GM21576 (cell line): ENCODE measurements around the gene DEUP1.
"Not testable (repeated sequence)": the region's sequence is repeated elsewhere in the genome, so short reads cannot be mapped to it uniquely, and the experiment has no call there.

Source experiments
- ATAC-seq: cut with Tn5 transposase; IDR thresholded peaks from one replicate; pipeline ENCODE4 v1.9.1; 2021; ENCODE audit warnings: mild to moderate bottlenecking, moderate library complexity; ENCODE audit not compliant: unreplicated experiment

The DEUP1 gene, protein sequence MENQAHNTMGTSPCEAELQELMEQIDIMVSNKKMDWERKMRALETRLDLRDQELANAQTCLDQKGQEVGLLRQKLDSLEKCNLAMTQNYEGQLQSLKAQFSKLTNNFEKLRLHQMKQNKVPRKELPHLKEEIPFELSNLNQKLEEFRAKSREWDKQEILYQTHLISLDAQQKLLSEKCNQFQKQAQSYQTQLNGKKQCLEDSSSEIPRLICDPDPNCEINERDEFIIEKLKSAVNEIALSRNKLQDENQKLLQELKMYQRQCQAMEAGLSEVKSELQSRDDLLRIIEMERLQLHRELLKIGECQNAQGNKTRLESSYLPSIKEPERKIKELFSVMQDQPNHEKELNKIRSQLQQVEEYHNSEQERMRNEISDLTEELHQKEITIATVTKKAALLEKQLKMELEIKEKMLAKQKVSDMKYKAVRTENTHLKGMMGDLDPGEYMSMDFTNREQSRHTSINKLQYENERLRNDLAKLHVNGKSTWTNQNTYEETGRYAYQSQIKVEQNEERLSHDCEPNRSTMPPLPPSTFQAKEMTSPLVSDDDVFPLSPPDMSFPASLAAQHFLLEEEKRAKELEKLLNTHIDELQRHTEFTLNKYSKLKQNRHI

DNA sequence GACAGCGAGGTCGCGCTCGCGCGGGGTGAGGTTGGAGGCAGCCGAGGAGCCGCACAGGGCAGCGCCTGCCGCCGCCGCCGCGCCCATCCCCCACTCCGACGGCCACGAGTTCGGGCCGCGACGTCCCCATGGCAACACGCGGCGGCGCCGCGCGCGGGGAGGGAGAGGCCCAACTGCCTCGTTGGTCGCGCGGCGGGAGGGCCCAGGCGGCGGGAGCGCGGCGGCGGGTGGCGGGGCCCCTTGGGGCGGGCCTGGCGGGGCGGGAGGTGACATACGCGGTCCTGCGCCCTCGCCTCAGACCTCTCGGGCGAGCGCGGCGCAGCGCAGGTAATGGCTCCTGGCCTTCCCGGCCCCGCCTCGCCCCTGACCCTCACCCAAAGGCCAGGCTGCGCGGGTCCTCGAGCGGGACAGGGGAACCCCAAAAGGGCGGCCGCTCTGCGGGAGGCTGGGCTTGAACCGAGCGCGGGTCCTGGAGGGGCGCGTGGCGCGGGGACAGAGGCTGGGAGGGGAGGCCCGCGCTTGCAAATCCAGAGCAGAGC, at the start of gene DEUP1:
TSS of gene DEUP1 (plus strand) at position 297 of the 539 bp plus-strand sequence. CDS start 1,518 bp downstream, outside the sequence.
- ATAC-seq: no peak

DNA sequence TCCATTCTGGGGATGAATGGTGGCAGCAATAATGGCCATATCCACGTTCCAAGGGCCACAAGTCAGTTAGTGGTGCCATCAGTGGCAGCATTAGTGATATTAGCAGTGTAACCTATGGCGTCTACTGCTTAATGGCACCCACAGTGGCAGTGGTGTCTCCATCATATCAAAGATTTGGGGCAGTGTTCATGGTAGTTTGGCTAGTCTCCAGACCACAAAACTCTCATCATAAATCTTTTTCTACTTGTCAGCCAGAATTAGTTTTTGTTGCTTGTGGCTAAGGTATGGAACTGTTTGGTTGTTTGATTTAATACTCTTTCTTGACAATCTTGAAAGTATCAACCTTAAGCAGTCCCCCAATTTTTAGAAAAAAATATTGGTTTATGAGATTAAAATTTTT, 45.1 kb upstream of the DEUP1 start:
- ATAC-seq: no peak

DNA sequence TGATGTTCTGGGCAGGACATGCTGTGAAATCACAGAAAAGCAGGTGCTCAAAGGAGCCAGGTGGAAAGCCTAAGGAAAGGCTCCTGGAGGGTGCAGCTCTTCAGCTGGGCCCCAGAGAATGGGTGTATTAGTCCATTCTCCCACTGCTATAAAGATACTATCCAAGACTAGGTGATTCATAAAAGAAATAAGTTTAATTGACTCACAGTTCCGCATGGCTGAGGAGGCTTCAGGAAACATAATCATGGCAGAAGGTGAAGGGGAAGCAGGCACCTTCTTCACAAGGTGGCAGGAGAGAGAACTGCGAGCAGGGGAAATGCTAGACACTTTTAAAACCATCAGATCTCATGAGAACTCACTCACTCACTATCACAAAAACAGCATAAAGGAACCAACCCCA, 43.1 kb upstream of the DEUP1 start:
- no peak for ATAC-seq

DNA sequence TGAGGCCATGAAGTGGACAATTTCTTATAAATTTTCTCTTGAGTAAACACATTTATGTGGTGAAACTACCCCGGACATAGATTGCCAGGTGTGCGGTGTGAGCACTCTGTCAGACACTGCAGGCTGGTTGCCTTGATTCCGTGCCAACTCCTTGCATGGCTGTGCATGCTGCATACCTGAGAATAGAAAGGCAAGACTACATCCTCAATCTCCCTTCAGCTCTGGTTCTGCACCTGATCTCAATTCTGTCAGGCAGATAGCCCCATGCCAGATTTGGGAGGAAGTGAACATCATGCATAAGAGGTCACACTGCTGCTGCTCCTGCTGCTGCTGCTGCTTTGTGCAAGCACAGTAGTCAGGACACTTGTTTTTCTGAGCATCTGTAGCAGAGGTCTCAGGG, 42.5 kb upstream of the DEUP1 start:
- ATAC-seq: peak; percentile 57

DNA sequence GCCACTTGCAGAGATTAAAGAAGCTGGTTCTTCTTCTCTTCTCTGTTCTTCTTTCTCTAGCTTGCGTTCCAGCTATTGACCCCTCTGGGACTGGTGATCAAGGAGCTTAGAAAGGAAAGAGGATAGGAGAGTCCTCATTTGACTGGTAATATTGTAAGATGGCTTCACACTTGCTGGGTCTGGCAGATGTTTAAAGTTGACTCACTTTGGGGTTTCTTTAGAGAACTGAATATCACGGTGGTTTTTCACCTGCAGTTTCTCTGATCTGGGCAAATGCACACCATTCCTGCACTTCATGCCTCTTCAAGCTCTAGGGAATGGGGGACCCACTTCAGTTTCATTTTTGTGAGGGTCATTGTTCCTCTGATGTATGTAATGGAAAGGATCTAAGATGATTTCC, 41.8 kb upstream of the DEUP1 start:
- ATAC-seq: no peak

DNA sequence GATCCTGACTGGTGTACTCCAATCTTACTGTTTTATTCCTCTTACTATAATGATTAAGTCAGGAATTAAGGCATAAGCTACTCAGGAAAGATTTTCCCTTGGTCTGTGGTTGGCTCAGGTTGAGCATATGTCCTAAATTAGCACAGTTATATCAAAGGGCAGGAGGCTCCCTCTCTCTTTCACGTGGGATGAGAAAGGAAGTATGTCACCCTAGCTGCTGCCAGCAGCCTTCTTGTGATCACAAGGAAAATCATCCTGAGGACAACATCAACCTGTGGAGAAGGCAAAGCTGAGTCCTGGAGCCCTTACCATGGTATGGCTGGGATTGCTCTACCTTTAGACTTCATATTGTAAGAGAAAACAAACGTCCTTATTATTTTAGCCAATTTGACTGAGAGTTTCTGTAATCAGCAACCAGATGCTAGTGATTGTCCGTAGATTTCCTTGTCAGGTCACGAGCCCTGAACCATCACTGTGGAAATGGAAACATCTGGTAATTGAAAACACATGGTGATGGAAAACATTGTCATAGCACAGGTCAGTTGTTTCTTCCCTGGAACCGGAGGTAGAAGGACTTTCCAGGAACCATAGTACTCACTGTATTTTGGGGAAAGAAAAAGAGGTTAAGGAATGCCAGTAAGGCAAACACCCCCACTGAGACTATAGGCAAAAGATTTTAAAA, 40.6 kb upstream of the DEUP1 start:
- ATAC-seq: no peak

DNA sequence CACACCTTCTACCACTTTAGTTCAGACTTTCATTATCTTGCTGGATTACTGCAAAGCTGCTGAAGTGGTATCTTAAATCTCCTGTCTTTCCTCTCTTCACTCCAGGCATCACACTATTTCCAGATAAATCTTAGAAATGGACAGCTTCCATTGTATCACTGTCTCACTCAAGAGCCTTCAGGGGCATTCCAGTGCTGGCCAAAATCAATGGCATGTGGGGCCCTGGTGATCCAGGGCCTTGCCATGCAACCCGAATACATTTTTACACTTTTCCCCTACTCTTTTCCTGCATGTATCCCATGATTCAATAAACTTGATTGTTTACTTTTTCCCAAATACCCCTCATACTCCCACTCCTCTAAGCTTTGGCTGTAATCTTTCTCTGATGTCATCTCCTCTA, 39.4 kb upstream of the DEUP1 start:
- ATAC-seq: no peak

DNA sequence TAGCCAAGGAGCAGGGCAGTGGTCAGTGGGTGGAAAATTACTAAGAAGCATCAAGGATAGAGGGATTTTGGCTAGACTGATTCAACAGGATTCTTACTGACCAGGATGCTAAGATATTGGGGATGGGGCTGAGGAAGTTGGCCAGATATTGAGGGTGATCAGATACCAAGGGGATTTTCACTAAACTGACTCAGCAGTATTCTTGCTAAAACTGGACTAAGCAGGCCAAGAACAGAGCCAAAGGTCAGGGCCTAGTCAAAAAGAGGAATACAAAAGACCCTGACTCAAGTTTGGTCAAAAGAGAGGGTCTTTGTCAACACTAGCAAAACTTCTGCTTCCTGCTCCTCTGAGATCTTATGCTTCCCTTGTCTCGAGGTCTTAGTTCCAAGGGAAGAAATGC, 38.6 kb upstream of the DEUP1 start:
- no peak for ATAC-seq

DNA sequence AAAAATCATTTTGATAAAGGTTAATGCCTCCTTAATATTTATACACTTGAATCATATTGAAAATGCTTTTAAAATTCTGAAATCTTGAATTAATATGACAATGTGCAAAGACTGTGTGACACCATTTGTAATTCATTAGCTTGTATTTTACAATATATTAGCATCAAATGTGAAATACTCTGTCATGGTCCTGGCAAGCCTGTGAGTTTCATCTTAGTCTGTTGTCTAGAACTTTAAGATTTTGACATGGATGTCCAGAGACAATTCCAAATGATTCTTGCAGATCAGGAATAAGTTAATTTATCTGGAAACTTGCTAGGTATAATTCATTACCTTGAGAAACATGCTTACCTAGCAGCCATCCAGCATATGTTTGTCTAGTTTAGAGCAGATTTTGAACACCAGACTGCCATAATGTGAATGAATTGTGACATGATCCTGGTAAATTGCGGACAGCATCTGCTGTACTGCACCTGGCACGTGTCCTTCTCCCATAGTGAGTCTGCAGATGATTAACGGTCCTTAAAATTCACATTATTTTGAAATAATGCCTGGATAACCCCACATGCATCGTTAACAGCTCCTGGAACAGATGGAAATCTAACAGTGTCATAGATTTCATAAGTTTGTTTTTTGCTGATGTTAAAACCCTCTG, 34.5 kb upstream of the DEUP1 start:
- no peak for ATAC-seq

DNA sequence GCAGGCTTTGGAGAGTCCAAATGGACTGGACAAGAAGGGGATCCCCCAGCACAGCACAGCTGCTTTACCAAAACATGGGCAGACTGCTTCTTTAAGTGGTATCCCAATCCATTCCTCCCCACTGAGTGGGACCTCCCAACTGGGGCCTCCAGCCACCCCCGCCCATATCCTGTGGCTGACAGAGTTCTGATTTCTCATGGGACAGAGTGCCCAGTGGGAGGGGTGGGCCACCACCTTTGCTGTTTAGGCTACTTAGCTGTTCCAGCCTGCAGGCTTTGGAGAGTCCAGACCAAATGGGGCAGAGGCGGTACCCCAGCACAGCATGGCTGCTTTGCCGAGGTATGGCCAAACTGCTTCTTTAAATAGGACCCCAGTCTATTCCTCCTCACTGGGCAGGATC, 26.9 kb upstream of the DEUP1 start:
- no peak for ATAC-seq

DNA sequence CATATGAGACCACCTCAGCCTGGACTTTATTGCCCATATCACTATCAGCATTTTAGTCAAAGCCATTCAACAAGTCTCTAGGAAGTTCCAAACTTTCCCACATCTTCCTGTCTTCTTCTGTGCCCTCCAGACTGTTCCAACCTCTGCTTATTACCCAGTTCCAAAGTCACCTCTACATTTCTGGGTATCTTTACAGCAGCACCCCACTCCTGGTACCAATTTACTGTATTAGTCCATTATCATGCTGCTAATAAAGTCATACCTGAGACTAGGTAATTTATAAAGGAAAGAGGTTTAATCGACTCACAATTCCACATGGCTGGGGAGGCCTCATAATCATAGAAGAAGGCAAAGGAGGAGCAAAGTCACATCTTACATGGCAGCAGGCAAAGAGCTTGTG, 16.1 kb upstream of the DEUP1 start:
- not testable (repeated sequence) for ATAC-seq

DNA sequence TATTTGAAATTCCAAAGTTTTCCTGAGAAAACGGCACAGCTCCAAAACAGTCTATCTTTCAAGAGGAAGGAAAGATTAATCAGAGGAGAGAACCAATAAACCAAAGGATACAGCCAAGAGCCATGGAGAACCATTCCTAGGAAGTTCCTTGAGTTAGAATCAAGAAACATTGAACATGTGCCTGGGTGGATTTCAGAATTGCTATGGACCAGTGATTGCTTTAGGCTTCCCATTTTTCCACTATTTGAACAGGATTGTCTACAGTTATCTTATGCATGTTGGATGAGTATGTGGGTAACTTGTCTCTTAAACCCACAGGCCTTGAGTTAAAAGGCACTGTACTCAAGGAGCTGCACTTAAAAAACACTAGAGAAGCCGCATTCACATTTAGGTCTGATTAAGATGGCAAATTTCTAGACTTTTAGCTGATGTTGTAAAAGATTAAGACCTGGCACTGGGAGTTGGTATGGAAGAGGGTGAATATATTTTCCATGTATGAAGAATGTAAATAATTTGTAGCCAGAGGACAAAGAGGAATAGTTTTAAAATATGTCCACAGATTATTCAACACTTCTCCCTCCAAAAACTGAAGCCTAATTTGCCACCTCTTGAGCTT, 11.2 kb upstream of the DEUP1 start:
- no peak for ATAC-seq

DNA sequence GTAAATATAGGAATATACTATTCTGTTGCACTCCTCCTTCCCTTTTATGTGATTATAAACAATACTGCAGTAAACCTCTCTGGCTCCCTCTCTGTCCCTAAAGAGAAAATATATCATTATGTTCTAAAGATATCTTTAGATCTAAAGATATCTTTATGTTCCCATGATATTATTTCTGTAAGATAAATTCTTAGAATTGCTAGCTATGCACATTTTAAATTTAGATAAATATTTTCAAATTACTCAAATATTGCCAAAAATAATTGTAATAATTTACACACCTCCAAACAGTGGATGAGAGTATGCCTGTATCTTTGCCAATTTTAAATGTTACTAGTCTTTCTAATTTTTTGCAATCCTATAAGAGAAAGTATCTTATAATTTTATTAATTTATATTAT, 10.3 kb upstream of the DEUP1 start:
- no peak for ATAC-seq

DNA sequence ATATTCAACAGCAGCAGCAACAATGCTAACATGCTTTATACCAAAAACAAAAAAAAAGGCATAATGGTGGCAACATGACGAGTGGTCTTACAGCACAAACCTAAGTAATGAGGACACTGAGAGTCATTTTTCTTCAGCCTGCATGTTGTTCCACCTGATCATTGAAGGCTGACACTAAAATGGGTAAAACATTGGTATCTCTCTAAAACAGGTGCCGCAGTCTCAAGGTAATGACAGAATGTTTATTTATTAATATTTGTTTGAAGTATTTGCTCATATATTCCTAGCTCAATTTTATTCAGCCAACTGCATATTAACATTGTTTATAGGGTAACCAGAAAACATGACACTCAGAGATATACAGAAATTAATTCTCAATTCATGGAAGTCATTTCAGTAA, 8.3 kb upstream of the DEUP1 start:
- no peak for ATAC-seq

DNA sequence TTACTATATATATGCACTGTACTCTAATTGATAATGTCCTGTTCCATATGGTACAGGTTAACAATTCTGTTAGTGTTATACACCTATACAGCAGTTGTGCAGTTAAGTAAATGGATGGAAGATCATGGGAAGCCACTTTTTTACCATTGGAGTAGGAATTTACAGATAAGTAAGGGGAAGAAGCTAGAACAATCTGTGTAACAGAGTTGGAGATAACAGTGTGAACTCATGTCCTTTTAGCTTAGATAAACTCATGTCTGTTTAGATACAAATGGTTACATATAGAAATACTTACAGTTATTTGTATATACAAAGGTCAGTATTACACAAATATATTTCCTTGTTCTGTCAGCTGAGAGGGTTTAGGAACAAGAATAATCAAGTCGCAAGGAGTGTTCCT, 6.8 kb upstream of the DEUP1 start:
- ATAC-seq: no peak

DNA sequence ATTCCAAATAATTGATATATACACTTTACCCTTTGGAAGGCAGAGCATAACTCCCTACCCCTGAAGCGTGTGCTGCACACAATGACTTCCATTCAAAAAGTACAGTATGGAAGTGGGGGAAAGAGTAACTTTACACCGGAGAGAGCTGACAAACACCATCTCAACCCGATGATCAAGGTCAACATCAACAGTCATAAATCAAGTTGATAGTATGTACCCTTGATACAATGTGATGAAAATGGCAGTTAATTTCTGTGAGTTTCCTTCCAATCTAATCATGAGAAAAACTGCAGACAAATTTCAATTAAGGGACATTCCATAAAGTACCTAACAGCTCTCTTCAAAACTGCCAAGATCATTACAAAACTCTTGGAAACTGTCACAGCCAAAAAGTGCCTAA, 6.0 kb upstream of the DEUP1 start:
- no peak for ATAC-seq

DNA sequence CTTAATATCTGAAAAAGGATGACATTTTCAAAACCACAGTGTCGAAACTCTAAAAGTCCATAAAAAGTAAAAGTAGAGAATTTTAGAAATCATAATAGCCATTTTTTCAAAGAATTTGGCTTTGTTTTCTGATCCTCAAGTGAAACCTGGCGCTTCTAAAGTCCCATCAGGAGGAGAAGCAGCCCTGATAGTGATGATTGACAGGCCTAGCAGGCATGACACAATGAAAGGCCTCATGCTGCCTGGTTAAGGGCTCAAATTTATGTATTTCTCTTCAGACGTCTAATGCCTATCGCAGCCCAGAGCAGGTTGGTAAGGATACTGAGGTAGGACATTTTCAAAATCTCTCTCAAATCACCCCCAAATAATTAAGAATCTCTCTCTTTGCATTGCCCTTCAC, 3.9 kb upstream of the DEUP1 start:
- no peak for ATAC-seq

DNA sequence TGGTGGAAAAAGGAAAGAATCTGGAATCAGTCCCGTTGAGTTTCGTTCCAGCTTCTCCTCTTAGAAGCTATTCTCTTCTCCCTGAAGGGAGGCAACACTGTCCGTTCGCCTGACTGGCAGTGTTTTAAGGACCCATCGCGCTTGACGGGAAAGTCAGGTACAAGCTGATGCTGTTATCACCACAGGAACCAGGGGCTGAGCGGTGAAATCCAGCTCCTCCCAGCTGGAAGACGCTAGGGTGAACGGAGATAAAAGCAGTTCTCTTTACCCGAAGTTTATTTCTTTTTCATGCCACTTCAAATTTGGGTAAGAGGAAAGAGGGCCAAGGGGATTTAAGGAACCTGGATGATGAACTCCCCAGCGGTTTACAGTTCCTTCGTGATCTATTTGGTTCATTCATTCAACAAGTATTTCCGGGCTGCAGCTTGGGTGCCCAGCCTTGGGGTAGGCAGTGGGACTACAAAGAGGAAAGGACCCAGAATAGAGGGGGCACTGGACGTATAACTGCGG, 551 bp upstream of the DEUP1 start:
- ATAC-seq: no peak

DNA sequence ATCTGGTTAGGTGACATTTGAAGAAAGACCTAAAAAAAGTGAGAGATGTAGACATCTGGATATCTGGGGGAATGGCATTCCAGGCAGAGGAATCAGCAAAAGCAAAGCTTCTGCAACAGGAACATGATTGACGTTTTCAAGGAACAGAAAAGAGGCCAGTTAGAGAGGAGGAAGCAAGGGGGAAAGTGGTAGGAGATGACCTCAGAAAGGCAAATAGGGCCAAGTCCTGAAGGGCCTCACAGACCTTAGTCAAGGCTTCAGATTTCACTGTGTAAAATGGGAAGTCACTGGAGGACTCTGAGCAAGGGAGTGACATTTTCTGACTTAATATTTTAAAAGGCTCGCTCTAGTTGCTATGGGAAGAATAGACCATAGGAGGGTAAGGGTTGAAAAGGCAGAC, 9.7 kb downstream of the DEUP1 start:
- no peak for ATAC-seq

DNA sequence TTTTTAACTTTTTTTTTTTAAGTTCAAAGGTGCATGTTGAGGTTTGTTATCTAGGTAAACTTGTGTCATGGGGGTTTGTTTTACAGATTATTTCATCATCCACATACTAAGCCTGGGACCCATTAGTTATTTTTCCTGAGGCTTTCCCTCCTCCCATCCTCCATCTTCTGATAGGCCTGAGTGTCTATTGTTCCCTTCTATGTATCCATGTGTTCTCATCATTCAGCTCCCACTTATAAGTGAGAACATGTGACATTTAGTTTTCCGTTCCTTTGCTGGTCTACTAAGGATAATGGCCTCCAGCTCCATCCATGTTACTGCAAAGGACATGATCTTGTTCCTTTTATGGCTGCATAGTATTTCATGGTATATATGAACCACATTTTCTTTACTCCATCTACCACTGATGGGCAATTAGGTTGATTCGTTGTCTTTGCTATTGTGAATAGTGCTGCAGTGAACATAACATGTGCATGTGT, 14.4 kb downstream of the DEUP1 start:
- no peak for ATAC-seq

DNA sequence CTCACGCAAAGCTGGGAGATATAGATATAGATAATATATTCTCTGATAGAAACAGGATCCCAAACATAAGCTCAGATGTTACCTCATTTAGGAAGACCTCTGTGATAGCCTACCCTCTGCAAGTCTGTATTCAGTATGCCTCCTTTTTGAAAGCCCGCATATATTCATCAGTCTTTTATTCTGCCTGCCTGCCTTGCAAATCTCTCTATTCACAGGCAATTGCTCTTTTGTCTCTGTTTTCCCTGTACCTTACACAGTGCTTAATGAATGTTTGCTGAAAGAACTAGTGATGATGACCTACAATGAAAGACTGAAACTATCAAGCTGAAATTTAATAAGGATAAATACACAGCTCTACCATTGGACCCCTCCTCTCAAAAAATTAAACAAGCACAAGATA, 18.4 kb downstream of the DEUP1 start:
- no peak for ATAC-seq
